SKM-1 (cell line): ENCODE measurements around the gene IMMP2L.

Experiments
- DNase-seq: peaks from one replicate; lab custom pipeline; 2025; ENCODE audit not compliant: unreplicated experiment; lab: John Stamatoyannopoulos, UW

IMMP2L gene

GRCh38 chr7:111043561-111043960 is 518.7 kb downstream of the IMMP2L start:
- DNase-seq = no peak

- no peak for DNase-seq
These were observed 519.5 kb downstream of the IMMP2L start for GRCh38 chr7:111042842-111043241.

GRCh38 chr7:111041577-111041976 is 520.7 kb downstream of the IMMP2L start:
- DNase-seq = no peak

GRCh38 chr7:111038185-111038584 is 524.1 kb downstream of the IMMP2L start:
- DNase-seq = no peak

- no peak for DNase-seq
These were observed 530.4 kb downstream of the IMMP2L start for GRCh38 chr7:111031916-111032315.

GRCh38 chr7:111030336-111030735 is 532.0 kb downstream of the IMMP2L start:
- no peak for DNase-seq

GRCh38 chr7:111029574-111030251 is 532.6 kb downstream of the IMMP2L start:
- DNase-seq = no peak

- no peak for DNase-seq
These were observed 533.1 kb downstream of the IMMP2L start for GRCh38 chr7:111029141-111029572.

- no peak for DNase-seq
These were observed 534.9 kb downstream of the IMMP2L start for GRCh38 chr7:111027396-111027795.

GRCh38 chr7:111026806-111027205 is 535.5 kb downstream of the IMMP2L start:
- no peak for DNase-seq

GRCh38 chr7:111026343-111026742 is 535.9 kb downstream of the IMMP2L start:
- DNase-seq = no peak

- DNase-seq = no peak
These were observed 537.3 kb downstream of the IMMP2L start for GRCh38 chr7:111025006-111025405.

GRCh38 chr7:111018960-111019736 is 543.1 kb downstream of the IMMP2L start:
- DNase-seq = no peak

- no peak for DNase-seq
These were observed 543.8 kb downstream of the IMMP2L start for GRCh38 chr7:111018447-111018846.

GRCh38 chr7:111014079-111014478 is 548.2 kb downstream of the IMMP2L start:
- DNase-seq = no peak

GRCh38 chr7:111012799-111013675 is 549.3 kb downstream of the IMMP2L start:
- no peak for DNase-seq

GRCh38 chr7:111012149-111012548 is 550.1 kb downstream of the IMMP2L start:
- DNase-seq = no peak

- no peak for DNase-seq
These were observed 550.8 kb downstream of the IMMP2L start for GRCh38 chr7:111011520-111011919.

GRCh38 chr7:111010798-111011197 is 551.5 kb downstream of the IMMP2L start:
- DNase-seq = no peak

- DNase-seq = no peak
These were observed 552.7 kb downstream of the IMMP2L start for GRCh38 chr7:111009526-111010040.

GRCh38 chr7:111006691-111007090 is 555.6 kb downstream of the IMMP2L start:
- no peak for DNase-seq
